ENCODE results near the gene GRAMD1C. TPM values are rescaled to one million over a fixed set of nuclear protein-coding genes. Genes with fewer than 3 reads are reported as not detected.

GRAMD1C gene
- total and polyA plus RNA-seq, 2 of the 13 experiments (the other 11 are each of a cell fraction or from before 2014, with no cell fraction given), result 0.45 TPM; not detected in 1

DNA sequence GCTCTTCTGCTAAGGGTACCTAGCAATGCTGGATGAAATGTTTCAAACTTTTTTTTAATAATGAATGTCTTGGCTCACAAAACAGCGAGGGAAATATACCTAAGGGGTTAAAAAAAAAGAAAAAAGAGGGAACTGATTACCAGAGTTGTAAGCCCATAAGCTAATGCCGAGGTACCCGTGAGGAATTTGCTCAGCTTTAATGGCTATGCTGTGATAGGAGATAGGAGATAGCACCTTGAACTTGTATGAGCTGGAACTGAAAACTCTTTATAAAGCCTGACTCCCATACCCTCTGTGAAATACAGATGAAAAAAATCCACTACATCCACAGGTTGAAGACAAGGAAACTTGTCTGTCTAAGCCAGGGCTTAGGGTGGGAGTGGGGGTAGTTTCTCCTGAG lies 13.9 kb downstream of the GRAMD1C start (continued):
- TF ChIP-seq ZBTB49 (CRISPR knock-in tag; IDR thresholded peaks at IDR 0.05; ENCODE audit: borderline replicate concordance) (no peak), SMAD9 (CRISPR knock-in tag; IDR thresholded peaks at IDR 0.05) (no peak), CHCHD3 (CRISPR knock-in tag; IDR thresholded peaks at IDR 0.05) (no peak), ZNF430 (CRISPR knock-in tag; IDR thresholded peaks at IDR 0.05) (no peak), NR2F6 (IDR thresholded peaks at IDR 0.05) (no peak), NR2F6 (CRISPR knock-in tag; IDR thresholded peaks at IDR 0.05) (no peak), ZNF550 (CRISPR knock-in tag; IDR thresholded peaks at IDR 0.05; ENCODE audit: borderline replicate concordance) (no peak)

DNA sequence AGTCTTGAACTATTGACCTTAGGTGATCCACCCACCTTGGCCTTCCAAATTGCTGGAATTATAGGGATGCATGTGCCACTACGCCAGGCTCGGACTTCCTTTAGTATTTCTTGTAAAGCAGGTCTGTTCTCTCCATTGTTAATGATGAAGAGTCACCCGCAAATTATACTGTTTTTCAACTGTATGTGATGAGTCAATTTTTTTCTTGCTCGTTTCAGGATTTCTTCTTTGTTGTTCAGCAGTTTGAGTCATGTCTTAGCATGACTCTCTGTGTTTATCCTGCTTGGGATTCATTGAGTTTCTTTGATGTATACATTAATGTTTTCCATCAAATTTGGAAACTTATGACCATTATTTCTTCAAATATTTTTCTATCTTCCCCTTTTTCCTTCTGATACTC lies 28.9 kb downstream of the GRAMD1C start:
- BruUV-seq (replicated peaks), result no TSS peak
- H3K27ac ChIP-seq (ENCODE audit: extremely low read length, insufficient read depth, low read length), result no peak overlapping the region
- no peak for ATAC-seq
- intact Hi-C loops (cut with micrococcal nuclease; ENCODE audit: unreplicated experiment) (no loop called here), in situ Hi-C loops (cut with HindIII; ENCODE audit: extremely low pct_ligation_motif_present, low pct_unique_long_range_greater_than_20kb) (no loop called here)
- ChIA-PET POLR2A (no interaction called here), CTCF (ENCODE audit: low intra/inter-chr PET ratio, low total read pairs) (no interaction called here)
- H3K9me3 ChIP-seq (ENCODE audit: low read length), result no peaks in the 10 kb centered on the region
- no peak for FAIRE-seq
- H3K4me3 ChIP-seq (replicated peaks in 1 of 3; ENCODE audit: insufficient read depth in 1 of 3, low read depth in 2 of 3, low read length in 3 of 3), result no peak overlapping the region
- no peak for TF ChIP-seq ETV6 (CRISPR knock-in tag; conservative IDR thresholded peaks at IDR 0.05)
- no peak for TF ChIP-seq TEAD3 (CRISPR knock-in tag; optimal IDR thresholded peaks at IDR 0.05; ENCODE audit: borderline replicate concordance)
- TF ChIP-seq PBX3 (CRISPR knock-in tag; IDR thresholded peaks at IDR 0.05; ENCODE audit: borderline replicate concordance), result no peak
- no peak for TF ChIP-seq ZNF329 (CRISPR knock-in tag; IDR thresholded peaks at IDR 0.05; ENCODE audit: low read depth)
- TF ChIP-seq EED (CRISPR knock-in tag; IDR thresholded peaks at IDR 0.05), result no peak
- no peak for TF ChIP-seq ZIK1 (CRISPR knock-in tag; IDR thresholded peaks at IDR 0.05; ENCODE audit: borderline replicate concordance, low read depth)
- no peak for TF ChIP-seq ARID2 (CRISPR knock-in tag; IDR thresholded peaks at IDR 0.05; ENCODE audit: borderline replicate concordance)
- TF ChIP-seq SALL2 (CRISPR knock-in tag; IDR thresholded peaks at IDR 0.05), result no peak
- no peak for TF ChIP-seq XBP1 (CRISPR knock-in tag; IDR thresholded peaks at IDR 0.05)
- TF ChIP-seq MEIS1 (CRISPR knock-in tag; IDR thresholded peaks at IDR 0.05; ENCODE audit: borderline replicate concordance), result no peak
- TF ChIP-seq GTF3A (CRISPR knock-in tag; conservative IDR thresholded peaks at IDR 0.05), result no peak
- no peak for TF ChIP-seq ISX (CRISPR knock-in tag; conservative IDR thresholded peaks at IDR 0.05)
- TF ChIP-seq AHR (CRISPR knock-in tag; IDR thresholded peaks at IDR 0.05), result no peak
- no peak for TF ChIP-seq ZNF776 (CRISPR knock-in tag; IDR thresholded peaks at IDR 0.05)
- H3K27me3 ChIP-seq (ENCODE audit: control insufficient read depth in 1 of 2, insufficient read depth in 2 of 2, low read length in 2 of 2), result no peaks in the 10 kb centered on the region
- no peak for DNase-seq (ENCODE audit: low spot score)
- no peak overlapping the region for H3K9ac ChIP-seq (ENCODE audit: insufficient read depth, low read depth, low read length)
- H3K4me2 ChIP-seq (ENCODE audit: low read depth, low read length), result no peak overlapping the region
- no peaks in the 10 kb centered on the region for H3K79me2 ChIP-seq (ENCODE audit: insufficient read depth, low read length)
- no peaks in the 10 kb centered on the region for H3K36me3 ChIP-seq (replicated peaks in 1 of 2; ENCODE audit: control insufficient read depth in 1 of 2, insufficient read depth in 2 of 2, low read length in 2 of 2)
- 7% methylated on average over 4 of the region's 4 CpGs for WGBS (ENCODE audit: low lambda C conversion rate)
- no peaks in the 10 kb centered on the region for H3K4me1 ChIP-seq (ENCODE audit: insufficient read depth, low read length)
- H4K20me1 ChIP-seq (ENCODE audit: insufficient read depth, low read length), result no peaks in the 10 kb centered on the region
- H2AFZ ChIP-seq (ENCODE audit: low read length), result no peak overlapping the region

Measured in HepG2 (cell line).